GM19240 (cell line): ENCODE results near the gene CFAP20.
"Not testable (repeated sequence)": the region's sequence is repeated elsewhere in the genome, so short reads cannot be mapped to it uniquely, and the experiment has no call there.

Experiments
- DNase-seq: peaks from one replicate; pipeline ENCODE4 v3.0.0; 2011; ENCODE audit warnings: low spot score; ENCODE audit not compliant: insufficient read length

The CFAP20 gene

GRCh38 chr16:58098207-58099096, 30.7 kb downstream of the CFAP20 start:
- DNase-seq: no peak

GRCh38 chr16:58096249-58096648, 32.9 kb downstream of the CFAP20 start:
- no peak for DNase-seq

- DNase-seq: not testable (repeated sequence)
These were observed 33.6 kb downstream of the CFAP20 start for GRCh38 chr16:58095575-58095960.

- DNase-seq: no peak
These were observed 34.2 kb downstream of the CFAP20 start for GRCh38 chr16:58094791-58095574.

- no peak for DNase-seq
These were observed 35.2 kb downstream of the CFAP20 start for GRCh38 chr16:58094026-58094425.

- DNase-seq: not testable (repeated sequence)
These were observed 38.8 kb downstream of the CFAP20 start for GRCh38 chr16:58090396-58090795.

- DNase-seq: no peak
These were observed 41.1 kb downstream of the CFAP20 start for GRCh38 chr16:58088091-58088490.

GRCh38 chr16:58087209-58087913, 41.8 kb downstream of the CFAP20 start:
- no peak for DNase-seq

- DNase-seq: no peak
These were observed 42.6 kb downstream of the CFAP20 start for GRCh38 chr16:58086381-58087208.

GRCh38 chr16:58085584-58086251, 43.5 kb downstream of the CFAP20 start:
- no peak for DNase-seq

GRCh38 chr16:58085171-58085570, 44.0 kb downstream of the CFAP20 start:
- no peak for DNase-seq

- no peak for DNase-seq
These were observed 44.5 kb downstream of the CFAP20 start for GRCh38 chr16:58084635-58085034.

- no peak for DNase-seq
These were observed 46.8 kb downstream of the CFAP20 start for GRCh38 chr16:58082381-58082780.

- not testable (repeated sequence) for DNase-seq
These were observed 48.5 kb downstream of the CFAP20 start for GRCh38 chr16:58080657-58081056.

GRCh38 chr16:58077796-58078195, 51.4 kb downstream of the CFAP20 start:
- DNase-seq: no peak

- DNase-seq: no peak
These were observed 52.7 kb downstream of the CFAP20 start for GRCh38 chr16:58076514-58076913.

- no peak for DNase-seq
These were observed 54.5 kb downstream of the CFAP20 start for GRCh38 chr16:58074657-58075056.

GRCh38 chr16:58073086-58073485, 56.1 kb downstream of the CFAP20 start:
- DNase-seq: not testable (repeated sequence)

GRCh38 chr16:58072134-58072533, 57.0 kb downstream of the CFAP20 start:
- not testable (repeated sequence) for DNase-seq

- no peak for DNase-seq
These were observed 58.6 kb downstream of the CFAP20 start for GRCh38 chr16:58070585-58070984.
